Measurements from ENCODE around the gene NFAT5.

NFAT5 gene

DNA sequence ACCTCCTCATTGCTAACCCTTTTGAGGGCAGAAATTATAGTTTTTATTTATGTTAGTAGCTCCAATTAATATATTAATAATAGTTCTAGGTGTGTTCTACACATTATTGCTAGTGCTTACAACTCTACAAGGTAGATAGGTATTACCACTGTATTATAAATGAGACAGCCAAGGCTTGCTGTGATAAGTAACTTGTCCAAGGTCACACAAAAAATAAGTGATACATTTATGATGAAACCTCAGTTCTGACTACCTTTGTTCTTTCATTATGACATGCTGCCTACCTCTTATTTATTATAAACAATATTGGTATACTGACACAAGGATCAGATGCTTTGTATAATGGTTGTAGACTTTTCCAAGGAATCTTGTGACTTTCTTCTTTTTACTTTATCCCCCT is 41.2 kb downstream of the NFAT5 start:
- FAIRE-seq: no peak
- no peak for TF ChIP-seq SPI1 (IDR thresholded peaks at IDR 0.05; ENCODE audit: low read depth, low read length)
- no peak for TF ChIP-seq POLR2A (IDR thresholded peaks at IDR 0.05; ENCODE audit: low read depth, low read length)
- no peak for TF ChIP-seq POLR2AphosphoS5 (IDR thresholded peaks at IDR 0.05; ENCODE audit: low read depth, low read length)
- no peak for TF ChIP-seq TAF1 (IDR thresholded peaks at IDR 0.05; ENCODE audit: low read depth, low read length)
- TF ChIP-seq POU2F2 (IDR thresholded peaks at IDR 0.05; ENCODE audit: low read depth, low read length): no peak
- no peak for TF ChIP-seq PAX5 (IDR thresholded peaks at IDR 0.05; ENCODE audit: insufficient read depth, low read length, severe bottlenecking)
- DNase-seq (ENCODE audit: insufficient read length, low spot score): no peak

- TF ChIP-seq PAX5 (IDR thresholded peaks at IDR 0.05; ENCODE audit: insufficient read depth, low read length, severe bottlenecking): no peak
- no peak for TF ChIP-seq TAF1 (IDR thresholded peaks at IDR 0.05; ENCODE audit: low read depth, low read length)
- TF ChIP-seq POLR2AphosphoS5 (IDR thresholded peaks at IDR 0.05; ENCODE audit: low read depth, low read length): no peak
- no peak for TF ChIP-seq POLR2A (IDR thresholded peaks at IDR 0.05; ENCODE audit: low read depth, low read length)
- no peak for TF ChIP-seq SPI1 (IDR thresholded peaks at IDR 0.05; ENCODE audit: low read depth, low read length)
- no peak for TF ChIP-seq POU2F2 (IDR thresholded peaks at IDR 0.05; ENCODE audit: low read depth, low read length)
- no peak for DNase-seq (ENCODE audit: insufficient read length, low spot score)
- no peak for FAIRE-seq
Measured at GRCh38 chr16:69607674-69608073, 41.9 kb downstream of the NFAT5 start.

DNA sequence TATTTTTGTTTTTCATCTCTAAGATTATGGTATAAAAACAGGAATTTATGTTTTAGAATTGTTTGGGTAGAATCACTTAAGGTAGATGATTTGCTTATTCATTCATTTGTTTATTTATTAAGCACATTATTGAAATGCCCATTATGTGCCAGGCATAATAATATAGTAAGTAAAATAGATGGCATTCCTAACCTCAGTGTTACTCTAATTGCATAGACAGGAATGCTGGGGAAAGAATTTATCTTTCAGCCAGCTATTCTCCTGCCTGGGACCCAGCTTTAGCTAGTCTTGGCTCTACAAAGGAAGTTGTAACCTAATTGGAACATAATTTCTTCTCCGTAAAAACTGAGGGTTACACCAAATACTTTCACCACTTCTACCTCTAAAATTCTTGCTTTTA is 44.6 kb downstream of the NFAT5 start:
- TF ChIP-seq POLR2A (IDR thresholded peaks at IDR 0.05; ENCODE audit: low read depth, low read length) (no peak), TAF1 (IDR thresholded peaks at IDR 0.05; ENCODE audit: low read depth, low read length) (no peak), PAX5 (IDR thresholded peaks at IDR 0.05; ENCODE audit: insufficient read depth, low read length, severe bottlenecking) (no peak), SPI1 (IDR thresholded peaks at IDR 0.05; ENCODE audit: low read depth, low read length) (no peak), POLR2AphosphoS5 (IDR thresholded peaks at IDR 0.05; ENCODE audit: low read depth, low read length) (no peak), POU2F2 (IDR thresholded peaks at IDR 0.05; ENCODE audit: low read depth, low read length) (no peak)
- DNase-seq (ENCODE audit: insufficient read length, low spot score) (no peak), FAIRE-seq (no peak)

- TF ChIP-seq POU2F2 (IDR thresholded peaks at IDR 0.05; ENCODE audit: low read depth, low read length): no peak
- no peak for TF ChIP-seq SPI1 (IDR thresholded peaks at IDR 0.05; ENCODE audit: low read depth, low read length)
- no peak for TF ChIP-seq PAX5 (IDR thresholded peaks at IDR 0.05; ENCODE audit: insufficient read depth, low read length, severe bottlenecking)
- no peak for TF ChIP-seq POLR2AphosphoS5 (IDR thresholded peaks at IDR 0.05; ENCODE audit: low read depth, low read length)
- no peak for TF ChIP-seq POLR2A (IDR thresholded peaks at IDR 0.05; ENCODE audit: low read depth, low read length)
- TF ChIP-seq TAF1 (IDR thresholded peaks at IDR 0.05; ENCODE audit: low read depth, low read length): no peak
- DNase-seq (ENCODE audit: insufficient read length, low spot score) (no peak), FAIRE-seq (no peak)
Measured at GRCh38 chr16:69611103-69611640, 45.4 kb downstream of the NFAT5 start.

- FAIRE-seq (peak; percentile 72), DNase-seq (ENCODE audit: insufficient read length, low spot score) (no peak)
- TF ChIP-seq POLR2AphosphoS5 (IDR thresholded peaks at IDR 0.05; ENCODE audit: low read depth, low read length) (no peak), POLR2A (IDR thresholded peaks at IDR 0.05; ENCODE audit: low read depth, low read length) (no peak), PAX5 (IDR thresholded peaks at IDR 0.05; ENCODE audit: insufficient read depth, low read length, severe bottlenecking) (no peak), TAF1 (IDR thresholded peaks at IDR 0.05; ENCODE audit: low read depth, low read length) (no peak), POU2F2 (IDR thresholded peaks at IDR 0.05; ENCODE audit: low read depth, low read length) (no peak), SPI1 (IDR thresholded peaks at IDR 0.05; ENCODE audit: low read depth, low read length) (no peak)
Measured at GRCh38 chr16:69613378-69614154, 47.8 kb downstream of the NFAT5 start.

- no peak for FAIRE-seq
- TF ChIP-seq SPI1 (IDR thresholded peaks at IDR 0.05; ENCODE audit: low read depth, low read length) (no peak), POU2F2 (IDR thresholded peaks at IDR 0.05; ENCODE audit: low read depth, low read length) (no peak), PAX5 (IDR thresholded peaks at IDR 0.05; ENCODE audit: insufficient read depth, low read length, severe bottlenecking) (no peak), TAF1 (IDR thresholded peaks at IDR 0.05; ENCODE audit: low read depth, low read length) (no peak), POLR2A (IDR thresholded peaks at IDR 0.05; ENCODE audit: low read depth, low read length) (no peak), POLR2AphosphoS5 (IDR thresholded peaks at IDR 0.05; ENCODE audit: low read depth, low read length) (no peak)
- no peak for DNase-seq (ENCODE audit: insufficient read length, low spot score)
Measured at GRCh38 chr16:69615528-69615927, 49.8 kb downstream of the NFAT5 start.

GRCh38 chr16:69616082-69616481 is 50.3 kb downstream of the NFAT5 start:
- FAIRE-seq: no peak
- TF ChIP-seq POU2F2 (IDR thresholded peaks at IDR 0.05; ENCODE audit: low read depth, low read length): no peak
- no peak for TF ChIP-seq POLR2A (IDR thresholded peaks at IDR 0.05; ENCODE audit: low read depth, low read length)
- no peak for TF ChIP-seq SPI1 (IDR thresholded peaks at IDR 0.05; ENCODE audit: low read depth, low read length)
- TF ChIP-seq POLR2AphosphoS5 (IDR thresholded peaks at IDR 0.05; ENCODE audit: low read depth, low read length): no peak
- no peak for TF ChIP-seq PAX5 (IDR thresholded peaks at IDR 0.05; ENCODE audit: insufficient read depth, low read length, severe bottlenecking)
- TF ChIP-seq TAF1 (IDR thresholded peaks at IDR 0.05; ENCODE audit: low read depth, low read length): no peak
- DNase-seq (ENCODE audit: insufficient read length, low spot score): no peak

DNA sequence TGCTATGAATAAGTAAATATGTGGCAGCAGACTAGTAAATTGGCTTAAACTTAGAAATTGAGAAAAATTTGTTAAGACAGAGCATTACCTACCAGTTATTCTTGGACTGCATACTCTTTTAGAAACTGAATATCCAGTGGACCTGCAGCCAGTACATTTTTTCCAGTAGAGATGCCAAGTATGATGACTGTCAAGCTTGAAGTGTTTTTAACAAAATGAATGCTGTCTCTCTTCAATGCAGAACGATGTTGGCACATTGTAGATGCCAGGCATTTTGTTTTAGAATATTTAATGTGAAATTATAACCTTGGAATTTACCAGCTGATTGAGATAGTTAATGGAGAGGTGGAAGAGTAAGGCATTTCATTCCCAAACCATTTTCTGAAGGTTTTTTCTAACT is 52.5 kb downstream of the NFAT5 start:
- no peak for DNase-seq (ENCODE audit: insufficient read length, low spot score)

DNA sequence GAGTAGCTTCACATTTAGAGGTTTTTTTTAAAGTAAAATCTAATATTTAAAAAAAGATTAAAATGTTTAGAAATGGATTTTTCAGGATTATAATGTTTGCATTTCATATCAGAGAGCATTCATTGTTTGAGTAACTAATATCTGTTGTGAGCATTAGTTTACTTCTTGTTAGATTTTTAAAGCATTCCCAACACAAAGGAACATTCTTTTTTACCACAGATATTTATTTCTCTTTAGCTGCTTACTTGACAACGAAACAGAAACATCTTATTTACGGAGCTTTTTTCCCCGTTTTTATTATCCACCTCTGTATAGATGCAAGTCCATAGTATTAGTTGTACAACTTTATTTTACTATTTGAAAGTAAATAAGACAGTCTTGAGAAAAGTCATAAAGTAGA is 53.0 kb downstream of the NFAT5 start:
- FAIRE-seq: no peak
- no peak for TF ChIP-seq SPI1 (IDR thresholded peaks at IDR 0.05; ENCODE audit: low read depth, low read length)
- TF ChIP-seq POLR2A (IDR thresholded peaks at IDR 0.05; ENCODE audit: low read depth, low read length): no peak
- no peak for TF ChIP-seq TAF1 (IDR thresholded peaks at IDR 0.05; ENCODE audit: low read depth, low read length)
- no peak for TF ChIP-seq PAX5 (IDR thresholded peaks at IDR 0.05; ENCODE audit: insufficient read depth, low read length, severe bottlenecking)
- no peak for TF ChIP-seq POLR2AphosphoS5 (IDR thresholded peaks at IDR 0.05; ENCODE audit: low read depth, low read length)
- no peak for TF ChIP-seq POU2F2 (IDR thresholded peaks at IDR 0.05; ENCODE audit: low read depth, low read length)
- DNase-seq (ENCODE audit: insufficient read length, low spot score): no peak

More for the DNA sequence above, 52.5 kb downstream of the NFAT5 start:
- no peak for FAIRE-seq
- TF ChIP-seq POU2F2 (IDR thresholded peaks at IDR 0.05; ENCODE audit: low read depth, low read length): no peak
- no peak for TF ChIP-seq POLR2AphosphoS5 (IDR thresholded peaks at IDR 0.05; ENCODE audit: low read depth, low read length)
- no peak for TF ChIP-seq POLR2A (IDR thresholded peaks at IDR 0.05; ENCODE audit: low read depth, low read length)
- TF ChIP-seq TAF1 (IDR thresholded peaks at IDR 0.05; ENCODE audit: low read depth, low read length): no peak
- no peak for TF ChIP-seq PAX5 (IDR thresholded peaks at IDR 0.05; ENCODE audit: insufficient read depth, low read length, severe bottlenecking)
- TF ChIP-seq SPI1 (IDR thresholded peaks at IDR 0.05; ENCODE audit: low read depth, low read length): no peak
